Dermis blood vessel endothelial cell (primary cell): ENCODE data around the gene ZMYND8. TPM values are rescaled to one million over a fixed set of nuclear protein-coding genes. Genes with fewer than 3 reads are reported as not detected.
A peak's percentile ranks its signal among the peaks of the same experiment; 100 is the strongest.

ENCODE experiments used
- DNase-seq: peaks from one replicate; pipeline ENCODE4 v3.0.0; 2010
- total RNA-seq: library from RNA; depleted of rRNA; stranded (reverse); fragments of >200 nt; gene quantifications from 2 replicates; pipeline ENCODE4 v1.2.3, GENCODE V29; 2014

ZMYND8 gene
- total RNA-seq, 1 donor from 2014 or later = 35.9 TPM

GRCh38 chr20:47353692-47354463 lies 2.6 kb downstream of the ZMYND8 start:
- peak; percentile 41 for DNase-seq

GRCh38 chr20:47353239-47353691 lies 3.2 kb downstream of the ZMYND8 start:
- DNase-seq = peak; percentile 30

GRCh38 chr20:47352332-47353238 lies 3.9 kb downstream of the ZMYND8 start:
- DNase-seq = peak; percentile 76

- peak; percentile 54 for DNase-seq
Observed at GRCh38 chr20:47351643-47352331, 4.7 kb downstream of the ZMYND8 start.

- DNase-seq = peak; percentile 53
Observed at GRCh38 chr20:47350691-47351545, 5.6 kb downstream of the ZMYND8 start.

- DNase-seq = no peak
Observed at GRCh38 chr20:47350181-47350550, 6.3 kb downstream of the ZMYND8 start.

- peak; percentile 20 for DNase-seq
Observed at GRCh38 chr20:47349365-47350180, 6.9 kb downstream of the ZMYND8 start.

GRCh38 chr20:47348539-47349142 lies 7.9 kb downstream of the ZMYND8 start:
- DNase-seq = peak; percentile 41

- DNase-seq = no peak
Observed at GRCh38 chr20:47347661-47348435, 8.7 kb downstream of the ZMYND8 start.

GRCh38 chr20:47346172-47346571 lies 10.3 kb downstream of the ZMYND8 start:
- no peak for DNase-seq

GRCh38 chr20:47345214-47345613 lies 11.3 kb downstream of the ZMYND8 start:
- DNase-seq = no peak

- DNase-seq = no peak
Observed at GRCh38 chr20:47343007-47343472, 13.5 kb downstream of the ZMYND8 start.

GRCh38 chr20:47338131-47338628 lies 18.3 kb downstream of the ZMYND8 start:
- DNase-seq = no peak

- no peak for DNase-seq
Observed at GRCh38 chr20:47337413-47337812, 19.1 kb downstream of the ZMYND8 start.

- no peak for DNase-seq
Observed at GRCh38 chr20:47336129-47336754, 20.3 kb downstream of the ZMYND8 start.

GRCh38 chr20:47335251-47336128 lies 21.0 kb downstream of the ZMYND8 start:
- DNase-seq = no peak

GRCh38 chr20:47334022-47334551 lies 22.4 kb downstream of the ZMYND8 start:
- DNase-seq = peak; percentile 97
